Stimulated activated CD4-positive, alpha-beta T cell treated with anti-CD3 and anti-CD28 coated beads, Interleukin-12 subunit alpha, Interleukin-12 subunit beta, amount 100 ng/mL, for 48 hours (primary cell): ENCODE data around the gene TMEM196.
A peak's percentile ranks its signal among the peaks of the same experiment; 100 is the strongest.

Experiments used
- DNase-seq, 3 donors: peaks; one replicate each; pipeline ENCODE4 v3.0.0-alpha.2; 2020; ENCODE audit warnings: low read depth in 2 of 3, low spot score in 1 of 3

TMEM196 gene

DNA sequence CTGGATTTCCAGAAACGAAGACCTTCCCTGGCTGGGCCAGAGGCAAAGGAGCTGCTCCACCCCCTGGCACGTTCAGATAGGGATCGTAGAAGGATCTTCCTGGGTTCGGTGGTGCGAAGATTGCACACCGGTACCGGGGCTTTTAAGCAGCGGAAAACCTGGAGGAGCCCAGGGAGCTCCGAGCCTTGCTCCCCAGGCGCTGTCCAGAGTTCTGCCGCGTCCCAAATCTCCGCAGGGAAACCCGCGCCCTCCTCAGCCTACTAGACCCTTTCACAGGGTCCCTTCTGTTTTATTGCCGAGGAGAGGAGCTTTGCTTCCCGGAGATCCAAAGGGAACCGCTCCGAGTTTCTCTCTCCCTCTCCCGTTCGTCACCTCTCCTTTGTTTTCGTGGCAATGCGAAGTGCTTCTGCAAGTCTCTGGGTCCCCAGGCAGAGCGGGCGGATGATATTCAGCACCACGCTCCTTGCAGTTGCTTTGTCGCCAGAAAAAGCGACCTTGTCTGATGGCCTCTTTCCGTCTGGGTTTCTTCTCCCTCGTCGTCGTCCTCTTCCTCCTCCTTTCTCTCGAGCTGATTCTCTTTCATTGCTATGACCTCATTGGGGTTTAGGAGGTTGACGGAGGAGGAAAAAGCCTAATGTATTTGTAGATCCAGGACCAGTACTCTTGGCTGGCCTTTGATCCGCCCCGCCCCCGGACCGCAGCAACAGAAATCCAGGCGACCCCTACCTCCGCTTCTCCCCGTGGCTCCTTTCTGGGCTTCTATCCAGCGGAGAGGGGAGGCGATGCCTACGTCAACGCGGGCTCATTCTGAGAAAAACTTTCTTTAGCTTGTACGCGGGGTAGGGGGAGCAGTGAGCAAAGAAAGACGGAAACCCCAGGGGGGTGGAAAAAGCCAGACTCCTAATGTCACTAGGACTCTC lies at the start of gene TMEM196:
Gene TMEM196, minus strand, starts transcription at position 777 of the 920 bp plus-strand sequence. CDS start 921 bp downstream, outside the sequence.
- DNase-seq, result no peak

DNA sequence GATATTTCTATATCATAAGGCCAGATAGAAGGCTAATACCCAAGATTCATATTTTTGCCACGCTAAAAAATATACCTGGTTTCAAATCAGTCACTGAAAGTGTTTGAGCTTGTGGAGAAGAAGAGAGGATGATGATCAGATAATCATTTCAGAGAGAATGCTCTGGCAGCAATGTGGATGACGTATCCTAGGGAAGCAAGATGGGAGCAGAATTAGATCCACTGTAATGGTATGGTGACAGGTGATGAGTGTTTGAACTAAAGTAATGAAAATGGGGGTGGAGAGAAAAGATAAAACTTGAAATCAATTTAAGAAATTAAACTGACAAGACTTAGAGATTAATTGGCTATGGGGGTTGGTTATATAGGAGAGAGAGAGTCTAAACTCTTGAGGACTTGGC lies 42.7 kb upstream of the TMEM196 start:
- DNase-seq, result no peak

GRCh38 chr7:19815546-19815945 lies 42.1 kb upstream of the TMEM196 start:
- no peak for DNase-seq

GRCh38 chr7:19814776-19815175 lies 41.4 kb upstream of the TMEM196 start:
- DNase-seq, result no peak

DNA sequence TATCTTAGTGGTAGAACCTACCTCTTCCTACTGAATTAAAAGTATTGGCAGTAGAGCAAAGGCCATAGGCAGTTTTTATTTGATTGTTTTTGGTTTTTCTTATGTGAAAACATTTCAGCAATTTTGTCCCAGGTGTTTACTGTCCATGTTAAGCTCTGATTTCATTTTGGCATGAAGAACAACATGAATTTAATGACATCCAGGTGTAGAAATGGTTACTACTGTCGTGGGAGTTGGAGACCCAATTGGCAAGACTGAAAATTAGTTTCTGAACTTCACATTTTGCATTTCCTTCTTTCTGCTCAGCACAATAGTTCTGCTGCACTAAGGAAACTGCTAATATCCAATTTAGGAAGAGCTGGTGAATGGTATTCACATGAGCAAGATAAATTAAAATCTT lies 38.0 kb upstream of the TMEM196 start:
- no peak for DNase-seq

- no peak for DNase-seq
These were observed 25.6 kb upstream of the TMEM196 start for GRCh38 chr7:19798986-19799385.

GRCh38 chr7:19783541-19783940 lies 10.1 kb upstream of the TMEM196 start:
- no peak for DNase-seq

- DNase-seq, result no peak
These were observed 3.6 kb upstream of the TMEM196 start for GRCh38 chr7:19776981-19777380.

- DNase-seq, result no peak
These were observed 2.2 kb upstream of the TMEM196 start for GRCh38 chr7:19775578-19775977.

GRCh38 chr7:19772306-19772705 lies 1.1 kb downstream of the TMEM196 start:
- DNase-seq, result no peak

- no peak for DNase-seq
These were observed 10.8 kb downstream of the TMEM196 start for GRCh38 chr7:19762631-19763030.

- no peak for DNase-seq
These were observed 18.8 kb downstream of the TMEM196 start for GRCh38 chr7:19754521-19755116.

GRCh38 chr7:19752020-19752419 lies 21.4 kb downstream of the TMEM196 start:
- DNase-seq, result no peak

DNA sequence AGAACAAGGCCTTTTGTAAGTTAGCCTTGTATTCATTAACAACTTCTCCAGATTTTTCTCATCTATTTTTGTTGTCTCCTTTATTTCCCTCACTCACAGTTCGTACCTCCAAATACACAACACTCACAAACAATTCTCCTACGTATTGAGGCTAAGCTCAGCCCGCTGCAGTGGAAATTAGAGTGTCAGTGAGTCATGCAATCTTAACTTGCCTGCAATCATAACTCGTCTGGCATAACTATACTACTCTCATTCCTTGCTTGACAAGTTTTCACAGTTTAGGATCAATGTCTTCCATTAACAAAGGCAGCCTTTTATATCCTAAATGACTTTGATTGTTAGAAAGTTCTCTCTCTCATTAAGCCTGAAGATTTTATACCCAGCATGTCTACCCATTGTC lies 23.8 kb downstream of the TMEM196 start:
- DNase-seq, result no peak

DNA sequence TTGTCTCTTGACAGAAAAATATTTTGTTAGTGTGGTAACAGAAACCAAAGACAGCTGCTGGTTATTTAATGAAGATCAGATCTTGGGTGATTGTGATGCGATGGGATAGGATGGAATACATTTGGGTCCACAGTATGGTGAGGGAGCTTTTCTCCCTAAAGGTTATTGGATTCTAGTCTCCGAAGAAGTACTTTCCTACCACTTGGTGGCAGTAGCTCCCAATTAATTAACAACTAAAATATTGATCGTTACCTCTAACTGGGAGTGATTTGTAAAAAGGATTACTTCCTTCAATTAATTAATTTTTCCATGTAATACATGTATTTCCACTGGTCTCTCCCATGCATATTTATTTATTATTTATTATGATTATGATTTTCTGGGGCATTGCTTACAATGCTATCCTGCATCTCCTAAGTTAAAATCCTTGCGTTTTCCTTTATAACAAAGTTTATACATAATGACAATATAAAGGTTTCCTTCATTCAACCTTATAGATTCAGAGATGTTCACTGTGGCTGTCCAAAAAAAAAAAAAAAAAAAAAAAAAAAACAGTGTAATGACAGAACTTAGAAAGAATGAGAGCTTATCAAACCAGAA lies 25.6 kb downstream of the TMEM196 start:
- no peak for DNase-seq

DNA sequence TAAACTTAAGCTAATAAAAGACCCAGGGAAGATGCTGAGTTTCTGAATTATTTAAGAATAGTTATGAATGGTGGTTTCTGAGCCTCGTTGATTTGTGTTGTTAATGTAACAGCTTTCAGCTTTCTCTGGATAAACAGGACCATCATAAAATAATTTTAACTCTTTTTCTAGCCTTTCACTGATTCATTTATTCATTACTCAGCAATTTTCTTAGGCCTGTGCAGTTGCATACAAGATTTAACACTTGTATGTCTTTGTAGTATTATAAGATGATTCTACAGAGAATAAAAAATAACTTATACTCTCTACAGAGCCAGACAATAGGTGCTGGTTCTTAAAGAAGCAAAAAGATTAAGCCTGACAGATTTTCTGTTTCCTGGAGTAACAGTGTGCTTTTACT lies 29.3 kb downstream of the TMEM196 start:
- no peak for DNase-seq

GRCh38 chr7:19728716-19729115 lies 44.7 kb downstream of the TMEM196 start:
- no peak for DNase-seq

GRCh38 chr7:19725770-19726169 lies 47.6 kb downstream of the TMEM196 start:
- no peak for DNase-seq

GRCh38 chr7:19715499-19715898 lies 57.9 kb downstream of the TMEM196 start:
- no peak for DNase-seq

DNA sequence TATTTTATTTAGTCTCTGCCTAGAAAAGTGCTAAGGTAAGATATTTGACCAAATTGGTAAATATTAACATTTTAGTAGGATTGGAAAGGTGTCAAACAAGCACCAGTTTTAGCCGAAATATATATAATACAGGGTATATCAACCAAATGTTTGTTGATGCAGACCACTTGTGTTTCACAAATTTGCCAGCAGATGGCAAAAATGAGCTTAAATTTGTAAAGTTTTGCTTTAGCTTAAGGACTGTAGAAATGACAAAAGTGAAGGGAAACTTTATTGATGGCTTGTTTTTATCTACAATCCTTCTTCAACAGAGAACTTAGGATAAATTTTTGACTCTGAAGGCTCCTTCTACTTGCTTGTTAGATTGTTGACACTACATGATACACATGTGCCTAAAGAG lies 59.7 kb downstream of the TMEM196 start:
- peak in 1 of 3 donors; percentile 24 for DNase-seq

GRCh38 chr7:19709249-19709578 lies 64.2 kb downstream of the TMEM196 start:
- DNase-seq, result no peak
